PC-3 (cell line): ENCODE data around the gene ZBTB40. TPM values are rescaled to one million over a fixed set of nuclear protein-coding genes. Genes with fewer than 3 reads are reported as not detected.

Source experiments
- ATAC-seq: fragments of 200-7000 bp; cut with Tn5 transposase; 2 replicates; pipeline ENCODE4 v1.9.1; 2020; ENCODE audit warnings: mild to moderate bottlenecking, moderate library complexity
- BruUV-seq: library from RNA; stranded (reverse); fragments of 400-500 nt; replicated peaks from 2 replicates; lab custom pipeline; 2021; lab: Mats Ljungman, UMichigan
- CTCF ChIA-PET: fragments of 300-600 bp; sonication (Branson Sonifier 250); formaldehyde crosslinking; loops from one replicate; lab custom pipeline; 2022; ENCODE audit warnings: antibody characterized with exemption; lab: Charles Lee
- POLR2A ChIA-PET: fragments of 300-600 bp; sonication (Branson Sonifier 250); formaldehyde crosslinking; loops from one replicate; lab custom pipeline; 2022; ENCODE audit warnings: antibody characterized with exemption; ENCODE audit not compliant: unreplicated experiment; lab: Charles Lee
- DNase-seq: peaks from one replicate; pipeline ENCODE4 v3.0.0-alpha.2; 2015
- H2AFZ ChIP-seq: fragments of 300-600 bp; sonication (generic); 2 replicates; pipeline ENCODE4 v1.6.0; 2016; ENCODE audit warnings: antibody characterized with exemption, low read length
- H3F3A ChIP-seq: fragments of 300-600 bp; sonication (generic); one replicate; pipeline ENCODE4 v1.6.0; 2017; ENCODE audit warnings: antibody characterized with exemption, low read length, control low read depth, mild to moderate bottlenecking; ENCODE audit not compliant: unreplicated experiment
- H3K27ac ChIP-seq: fragments of 300-600 bp; sonication (generic); 2 replicates; pipeline ENCODE4 v1.5.1; 2016; ENCODE audit warnings: mild to moderate bottlenecking, low read length
- H3K27me3 ChIP-seq: fragments of 300-600 bp; sonication (generic); 2 replicates; pipeline ENCODE4 v1.6.1; 2016; ENCODE audit warnings: low read length, mixed read lengths
- H3K36me3 ChIP-seq: fragments of 300-600 bp; sonication (generic); 2 replicates; pipeline ENCODE4 v1.6.1; 2016; ENCODE audit warnings: low read depth, mixed run types, low read length, mixed read lengths
- H3K4me1 ChIP-seq: fragments of 300-600 bp; sonication (generic); 2 replicates; pipeline ENCODE4 v1.5.1; 2016; ENCODE audit warnings: low read length; ENCODE audit not compliant: insufficient read depth
- H3K4me2 ChIP-seq: fragments of 300-600 bp; sonication (generic); 2 replicates; pipeline ENCODE4 v1.6.0; 2016; ENCODE audit warnings: low read length
- H3K4me3 ChIP-seq: fragments of 300-600 bp; sonication (generic); 2 replicates; pipeline ENCODE4 v1.5.1; 2016; ENCODE audit warnings: mild to moderate bottlenecking, low read length, mixed read lengths
- H3K79me2 ChIP-seq: fragments of 300-600 bp; sonication (generic); 2 replicates; pipeline ENCODE4 v1.6.1; 2017; ENCODE audit warnings: low read length, mixed read lengths
- H3K9ac ChIP-seq: fragments of 300-600 bp; sonication (generic); 2 replicates; pipeline ENCODE4 v1.6.0; 2016; ENCODE audit warnings: mild to moderate bottlenecking, low read length
- H3K9me2 ChIP-seq: fragments of 300-600 bp; sonication (generic); replicated peaks from 2 replicates; pipeline ENCODE4 v1.6.1; 2016; ENCODE audit warnings: mixed run types, low read length, mixed read lengths
- H3K9me3 ChIP-seq: fragments of 300-600 bp; sonication (generic); 2 replicates; pipeline ENCODE4 v1.6.1; 2016; ENCODE audit warnings: low read length, mixed read lengths
- H4K20me1 ChIP-seq: fragments of 300-600 bp; sonication (generic); 2 replicates; pipeline ENCODE4 v1.6.1; 2016; ENCODE audit warnings: low read length, mixed read lengths
- EZH2 ChIP-seq: fragments of 300-600 bp; sonication (generic); IDR thresholded peaks from one replicate; pipeline ENCODE4 v1.6.1; 2017; ENCODE audit warnings: antibody characterized with exemption, mild to moderate bottlenecking, low read length; ENCODE audit not compliant: unreplicated experiment
- EZH2phosphoT487 ChIP-seq: fragments of 300-600 bp; sonication (generic); IDR thresholded peaks from 2 replicates; pipeline ENCODE4 v1.6.1; 2018; ENCODE audit warnings: mild to moderate bottlenecking, antibody characterized with exemption, low read length, borderline replicate concordance
- intact Hi-C: fragments of 100-400 bp; cut with micrococcal nuclease; formaldehyde crosslinking; loops from 2 replicates; pipeline ENCODE4 v1.9.0; 2023
- total RNA-seq: library from RNA; depleted of rRNA; stranded (reverse); fragments of >200 nt; gene quantifications from 2 replicates; pipeline ENCODE4 v1.2.3, GENCODE V29; 2014
- TF ChIP-seq, protein P1 (sequence below): fragments of 300-600 bp; sonication (generic); conservative IDR thresholded peaks from 2 replicates; pipeline ENCODE4 v1.5.1; 2017; ENCODE audit warnings: antibody characterized with exemption, low read depth, mild to moderate bottlenecking, low read length

Gene ZBTB40
- total RNA-seq, 1 experiment from 2014 or later = 20.2 TPM

DNA sequence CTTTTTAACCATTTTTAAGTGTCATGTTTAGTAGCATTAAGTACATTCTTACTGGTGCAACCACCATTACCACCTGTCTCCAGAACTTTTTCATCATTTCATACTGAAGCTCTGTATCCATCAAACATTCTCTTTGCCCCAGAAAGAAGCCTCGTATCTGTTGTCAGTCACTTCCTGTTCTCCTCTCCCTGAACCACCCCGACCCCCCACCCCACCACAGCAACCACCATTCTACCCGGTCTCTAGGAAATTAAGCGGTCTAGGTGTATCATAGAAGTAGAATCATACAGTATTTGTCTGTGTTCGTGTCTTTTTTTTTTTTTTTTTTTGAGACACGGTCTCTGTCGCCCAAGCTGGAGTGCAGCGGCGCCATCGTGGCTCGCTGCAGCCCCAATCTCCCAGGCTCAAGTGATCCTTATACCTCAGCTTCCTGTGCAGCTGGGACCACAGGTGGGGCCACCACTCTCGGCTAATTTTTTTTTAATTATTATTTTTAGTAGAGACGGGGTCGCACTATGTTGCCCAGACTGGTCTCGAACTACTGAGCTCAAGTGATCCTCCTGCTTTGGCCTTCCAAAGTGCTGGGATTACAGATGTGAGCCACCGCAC is 88.0 kb downstream of the ZBTB40 start:
- no peak overlapping the region for H2AFZ ChIP-seq
- BruUV-seq = no TSS peak

DNA sequence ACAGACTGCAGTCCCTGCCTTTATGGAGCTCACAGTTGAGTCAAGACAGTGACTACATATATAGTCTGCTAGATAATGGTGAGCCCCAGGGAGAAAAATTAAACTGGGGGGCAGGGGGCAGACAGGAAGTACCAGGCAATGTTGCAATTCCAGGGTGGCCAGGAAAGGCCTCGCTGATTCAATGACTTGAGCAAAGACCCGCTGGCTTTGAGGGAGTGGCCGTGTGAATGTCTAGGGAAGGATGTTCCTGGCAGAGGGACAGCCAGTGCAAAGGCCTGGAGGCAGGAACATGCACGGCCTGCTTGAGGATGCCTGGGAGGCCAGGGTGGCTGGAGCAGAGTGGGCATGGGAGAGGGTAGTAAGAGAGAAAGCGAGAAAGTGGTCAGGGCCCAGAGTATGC is 88.7 kb downstream of the ZBTB40 start:
- Histone ChIP-seq H3K4me3 (no peak overlapping the region), H3F3A (no peaks in the 10 kb centered on the region), H3K4me2 (no peak overlapping the region), H3K27ac (no peak overlapping the region), H4K20me1 (no peaks in the 10 kb centered on the region), H3K27me3 (no peaks in the 10 kb centered on the region), H3K9ac (no peak overlapping the region), H3K36me3 (no peaks in the 10 kb centered on the region), H3K79me2 (no peaks in the 10 kb centered on the region), H3K4me1 (no peaks in the 10 kb centered on the region), H3K9me3 (no peaks in the 10 kb centered on the region), H2AFZ (no peak overlapping the region), H3K9me2 (no peaks in the 10 kb centered on the region)
- ChIA-PET POLR2A (no interaction called here), CTCF (no interaction called here)
- DNase-seq = no peak
- no peak for TF ChIP-seq EZH2
- no TSS peak for BruUV-seq
- ATAC-seq = no peak
- intact Hi-C loops = no loop called here

More for the DNA sequence above, 88.0 kb downstream of the ZBTB40 start:
- ATAC-seq = no peak
- TF ChIP-seq EZH2 = no peak
- TF ChIP-seq, protein P1, sequence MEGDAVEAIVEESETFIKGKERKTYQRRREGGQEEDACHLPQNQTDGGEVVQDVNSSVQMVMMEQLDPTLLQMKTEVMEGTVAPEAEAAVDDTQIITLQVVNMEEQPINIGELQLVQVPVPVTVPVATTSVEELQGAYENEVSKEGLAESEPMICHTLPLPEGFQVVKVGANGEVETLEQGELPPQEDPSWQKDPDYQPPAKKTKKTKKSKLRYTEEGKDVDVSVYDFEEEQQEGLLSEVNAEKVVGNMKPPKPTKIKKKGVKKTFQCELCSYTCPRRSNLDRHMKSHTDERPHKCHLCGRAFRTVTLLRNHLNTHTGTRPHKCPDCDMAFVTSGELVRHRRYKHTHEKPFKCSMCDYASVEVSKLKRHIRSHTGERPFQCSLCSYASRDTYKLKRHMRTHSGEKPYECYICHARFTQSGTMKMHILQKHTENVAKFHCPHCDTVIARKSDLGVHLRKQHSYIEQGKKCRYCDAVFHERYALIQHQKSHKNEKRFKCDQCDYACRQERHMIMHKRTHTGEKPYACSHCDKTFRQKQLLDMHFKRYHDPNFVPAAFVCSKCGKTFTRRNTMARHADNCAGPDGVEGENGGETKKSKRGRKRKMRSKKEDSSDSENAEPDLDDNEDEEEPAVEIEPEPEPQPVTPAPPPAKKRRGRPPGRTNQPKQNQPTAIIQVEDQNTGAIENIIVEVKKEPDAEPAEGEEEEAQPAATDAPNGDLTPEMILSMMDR = no peak
- no peak for TF ChIP-seq EZH2phosphoT487
- Histone ChIP-seq H3F3A (no peaks in the 10 kb centered on the region), H3K9me2 (no peaks in the 10 kb centered on the region), H3K9ac (no peak overlapping the region), H3K79me2 (no peaks in the 10 kb centered on the region), H3K4me2 (no peak overlapping the region), H3K36me3 (no peaks in the 10 kb centered on the region), H3K4me1 (no peaks in the 10 kb centered on the region), H3K27me3 (no peaks in the 10 kb centered on the region), H3K9me3 (no peaks in the 10 kb centered on the region), H3K27ac (no peak overlapping the region), H4K20me1 (no peaks in the 10 kb centered on the region), H3K4me3 (no peak overlapping the region)
- intact Hi-C loops = no loop called here
- CTCF ChIA-PET = no interaction called here
- no peak for DNase-seq
- POLR2A ChIA-PET = no interaction called here

DNA sequence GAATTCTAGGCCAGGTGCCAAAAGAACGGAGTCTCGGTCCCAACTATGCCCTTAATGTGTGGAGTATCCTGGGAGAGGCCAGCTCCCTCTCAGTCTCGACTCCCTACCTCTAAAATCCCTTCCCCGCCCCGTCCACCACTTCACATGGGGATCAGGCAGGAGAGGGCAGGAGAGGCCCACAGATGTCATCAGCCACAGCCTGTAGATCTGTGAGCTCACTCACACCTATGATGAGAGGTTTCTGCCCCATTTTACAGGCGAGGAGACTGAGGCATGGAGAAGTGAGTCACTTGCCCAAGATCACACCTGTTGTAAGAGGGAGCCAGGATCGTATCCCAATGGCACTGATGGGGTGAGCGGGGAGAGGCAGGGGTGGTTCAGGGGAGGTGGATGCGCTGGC is 91.2 kb downstream of the ZBTB40 start:
- H2AFZ ChIP-seq = no peak overlapping the region
- no peak for ATAC-seq
- no TSS peak for BruUV-seq
- no peaks in the 10 kb centered on the region for H3K9me2 ChIP-seq
- POLR2A ChIA-PET = interaction anchor here (0.6 kb wide), 1 partner anchor 37 kb away, joined by 3 read pairs; no protein-coding TSS in a partner anchor
- H3F3A ChIP-seq = no peaks in the 10 kb centered on the region
- H3K27me3 ChIP-seq = peaks cover 18% of the 10 kb centered on the region
- H3K4me1 ChIP-seq = no peaks in the 10 kb centered on the region
- no peaks in the 10 kb centered on the region for H4K20me1 ChIP-seq
- no peak overlapping the region for H3K4me2 ChIP-seq
- no peak overlapping the region for H3K27ac ChIP-seq
- TF ChIP-seq EZH2phosphoT487 = no peak
- TF ChIP-seq EZH2 = no peak
- TF ChIP-seq, protein P1 = no peak
- no peak overlapping the region for H3K9ac ChIP-seq
- DNase-seq = no peak
- intact Hi-C loops = no loop called here
- H3K9me3 ChIP-seq = no peaks in the 10 kb centered on the region
- H3K4me3 ChIP-seq = no peak overlapping the region
- H3K79me2 ChIP-seq = no peaks in the 10 kb centered on the region
- CTCF ChIA-PET = no interaction called here
- no peaks in the 10 kb centered on the region for H3K36me3 ChIP-seq
